ENCODE measurements around the gene MAGI1.

GRCh38 chr3:65408531-65409175 is 630.1 kb downstream of the MAGI1 start:
- TF ChIP-seq GATA2 (IDR thresholded peaks at IDR 0.05; ENCODE audit: low read depth, low read length), result no peak
- TF ChIP-seq GATA3 (IDR thresholded peaks at IDR 0.05; ENCODE audit: low read depth, low read length), result no peak

All from SH-SY5Y (cell line).